IPS-20b (cell line): Measurements from ENCODE around the gene PRPF38A.

Source experiments
- H3K27ac ChIP-seq: one replicate; pipeline ENCODE4 v1.5.1; 2013; ENCODE audit warnings: low read length
- H3K27me3 ChIP-seq: 2 replicates; pipeline ENCODE4 v1.6.1; 2013; ENCODE audit warnings: mild to moderate bottlenecking, low read length, inconsistent platforms; ENCODE audit not compliant: insufficient read depth
- H3K36me3 ChIP-seq: 2 replicates; pipeline ENCODE4 v1.6.1; 2013; ENCODE audit warnings: low read depth, mild to moderate bottlenecking, inconsistent platforms, low read length, moderate library complexity; ENCODE audit not compliant: insufficient read depth
- H3K4me1 ChIP-seq: 2 replicates; pipeline ENCODE4 v1.6.1; 2013; ENCODE audit warnings: mild to moderate bottlenecking, control low read depth, inconsistent platforms, low read length, moderate library complexity; ENCODE audit not compliant: insufficient read depth
- H3K4me3 ChIP-seq: 2 replicates; pipeline ENCODE4 v1.5.1; 2013; ENCODE audit warnings: mild to moderate bottlenecking, low read length, inconsistent platforms
- H3K9ac ChIP-seq: 2 replicates; pipeline ENCODE4 v1.6.1; 2013; ENCODE audit warnings: low read depth, mild to moderate bottlenecking, inconsistent platforms, low read length, moderate library complexity
- H3K9me3 ChIP-seq: 2 replicates; pipeline ENCODE4 v1.6.1; 2013; ENCODE audit warnings: mild to moderate bottlenecking, low read depth, low read length, inconsistent platforms; ENCODE audit not compliant: insufficient read depth

PRPF38A gene

DNA sequence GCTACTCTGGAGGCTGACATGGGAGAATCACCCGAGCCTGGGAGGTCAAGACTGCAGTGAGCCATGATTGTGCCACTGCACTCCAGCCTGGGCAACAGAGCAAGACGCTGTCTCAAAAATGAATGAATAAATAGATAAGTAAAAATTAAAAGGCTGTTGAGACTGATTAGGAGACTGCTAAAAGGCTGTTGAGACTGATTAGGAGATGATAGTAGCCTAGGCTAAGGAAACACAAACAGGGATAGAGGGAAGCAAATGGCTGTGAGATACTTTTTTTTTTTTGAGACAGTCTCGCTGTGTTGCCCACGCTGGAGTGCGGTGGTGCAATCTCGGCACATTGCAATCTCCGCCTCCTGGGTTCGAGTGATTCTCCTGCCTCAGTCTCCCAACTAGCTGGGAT is 28.4 kb downstream of the PRPF38A start:
- Histone ChIP-seq H3K27ac (no peak overlapping the region), H3K27me3 (no peaks in the 10 kb centered on the region), H3K9me3 (no peaks in the 10 kb centered on the region), H3K9ac (no peak overlapping the region), H3K4me3 (no peak overlapping the region), H3K4me1 (peaks cover 12% of the 10 kb centered on the region), H3K36me3 (peaks cover 73% of the 10 kb centered on the region)

GRCh38 chr1:52435211-52435610 is 30.8 kb downstream of the PRPF38A start:
- Histone ChIP-seq H3K4me1 (peaks cover 12% of the 10 kb centered on the region), H3K4me3 (no peak overlapping the region), H3K27me3 (no peaks in the 10 kb centered on the region), H3K9me3 (no peaks in the 10 kb centered on the region), H3K27ac (no peak overlapping the region), H3K36me3 (peaks cover 83% of the 10 kb centered on the region), H3K9ac (no peak overlapping the region)

DNA sequence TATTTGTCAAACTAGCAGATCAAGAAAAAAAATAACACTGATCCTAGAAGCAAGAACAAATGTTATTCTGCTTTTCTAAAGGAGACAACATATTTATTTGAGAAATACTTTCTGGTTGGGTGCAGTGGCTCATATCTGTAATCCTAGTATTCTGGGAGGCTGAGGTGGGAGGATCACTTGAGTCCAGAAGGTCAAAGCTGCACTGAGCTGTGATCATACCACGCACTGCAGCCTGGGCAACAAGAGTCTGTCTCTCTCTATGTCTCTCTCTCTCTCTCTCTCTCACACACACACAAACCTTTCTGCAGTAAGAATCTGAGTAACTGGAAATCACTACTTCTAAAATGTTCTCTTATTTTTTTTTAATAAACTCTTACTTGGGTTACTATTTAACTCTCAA is 31.2 kb downstream of the PRPF38A start:
- Histone ChIP-seq H3K4me1 (peaks cover 12% of the 10 kb centered on the region), H3K36me3 (peaks cover 83% of the 10 kb centered on the region), H3K4me3 (no peak overlapping the region), H3K27ac (no peak overlapping the region), H3K27me3 (no peaks in the 10 kb centered on the region), H3K9me3 (no peaks in the 10 kb centered on the region), H3K9ac (no peak overlapping the region)

GRCh38 chr1:52436817-52437216 is 32.4 kb downstream of the PRPF38A start:
- H3K27ac ChIP-seq: no peak overlapping the region
- H3K27me3 ChIP-seq: no peaks in the 10 kb centered on the region
- peaks cover 81% of the 10 kb centered on the region for H3K36me3 ChIP-seq
- H3K4me3 ChIP-seq: no peak overlapping the region
- H3K4me1 ChIP-seq: peaks cover 12% of the 10 kb centered on the region
- no peaks in the 10 kb centered on the region for H3K9me3 ChIP-seq
- no peak overlapping the region for H3K9ac ChIP-seq

DNA sequence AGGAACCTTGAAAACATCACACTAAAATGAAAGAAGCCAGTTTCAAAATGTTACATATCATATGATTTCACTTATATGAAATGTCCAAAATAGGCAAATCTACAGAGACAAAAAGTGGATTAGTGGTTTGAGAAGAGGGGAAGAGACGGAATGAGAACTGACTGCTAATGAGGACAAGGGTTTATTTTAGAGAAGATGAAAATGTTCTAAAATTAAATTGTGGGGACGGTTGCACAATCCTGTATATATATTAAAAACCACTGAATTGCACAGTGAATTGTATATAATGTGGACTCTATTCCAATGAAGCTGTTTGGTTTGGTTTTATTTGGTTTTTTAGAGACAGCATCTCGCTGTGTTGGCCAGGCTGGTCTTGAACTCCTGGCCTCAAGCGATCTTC is 35.6 kb downstream of the PRPF38A start:
- Histone ChIP-seq H3K36me3 (peaks cover 68% of the 10 kb centered on the region), H3K9ac (no peak overlapping the region), H3K9me3 (no peaks in the 10 kb centered on the region), H3K27ac (no peak overlapping the region), H3K27me3 (no peaks in the 10 kb centered on the region), H3K4me3 (no peak overlapping the region), H3K4me1 (peaks cover 12% of the 10 kb centered on the region)

DNA sequence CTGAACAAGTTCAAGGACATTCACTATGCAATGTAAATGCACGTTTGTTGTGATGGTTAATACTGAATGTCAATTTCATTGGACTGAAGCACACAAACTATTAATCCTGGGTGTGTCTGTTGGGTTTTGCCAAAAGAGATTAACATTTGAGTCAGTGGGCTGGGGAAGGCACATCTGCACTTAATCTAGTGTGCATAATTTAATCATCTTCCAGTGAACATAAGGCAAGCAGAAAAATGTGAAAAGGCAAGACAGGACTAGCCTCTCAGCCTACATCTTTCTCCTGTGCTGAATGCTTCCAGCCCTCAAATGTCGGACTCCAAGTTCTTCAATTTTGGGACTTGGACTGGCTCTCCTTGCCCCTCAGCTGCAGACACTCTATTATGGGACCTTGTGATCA is 40.1 kb downstream of the PRPF38A start:
- no peaks in the 10 kb centered on the region for H3K4me1 ChIP-seq
- H3K4me3 ChIP-seq: no peak overlapping the region
- H3K9me3 ChIP-seq: no peaks in the 10 kb centered on the region
- H3K9ac ChIP-seq: no peak overlapping the region
- H3K27ac ChIP-seq: no peak overlapping the region
- no peaks in the 10 kb centered on the region for H3K27me3 ChIP-seq
- peaks cover 53% of the 10 kb centered on the region for H3K36me3 ChIP-seq

GRCh38 chr1:52454127-52454526 is 49.7 kb downstream of the PRPF38A start:
- Histone ChIP-seq H3K9me3 (no peaks in the 10 kb centered on the region), H3K36me3 (peaks cover 19% of the 10 kb centered on the region), H3K9ac (peak overlapping the region; percentile 56; the same call in 1 of the 2 replicates), H3K4me1 (peaks cover 12% of the 10 kb centered on the region), H3K4me3 (peak overlapping the region; percentile 23; the same call in 1 of the 2 replicates), H3K27ac (peak overlapping the region; percentile 48), H3K27me3 (no peaks in the 10 kb centered on the region)

DNA sequence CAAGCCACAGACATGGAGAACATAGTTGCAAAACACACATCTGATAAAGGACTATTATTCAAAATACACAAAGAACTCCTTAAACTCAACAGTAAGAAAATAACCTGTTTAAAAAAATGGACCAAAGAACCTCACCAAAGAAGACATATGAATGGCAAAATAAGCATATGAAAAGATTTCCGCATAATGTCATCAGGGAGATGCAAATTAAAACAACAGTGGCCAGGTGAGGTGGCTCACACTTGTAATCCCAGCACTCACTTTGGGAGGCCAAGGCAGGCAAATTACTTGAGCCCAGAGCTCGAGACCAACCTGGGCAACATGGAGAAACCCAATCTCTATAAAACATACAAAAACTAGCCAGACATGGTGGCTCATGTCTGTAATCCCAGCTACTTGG is 50.4 kb downstream of the PRPF38A start:
- Histone ChIP-seq H3K4me3 (peak overlapping the region; percentile 23; the same call in 1 of the 2 replicates), H3K9ac (peak overlapping the region; percentile 56; the same call in 1 of the 2 replicates), H3K9me3 (no peaks in the 10 kb centered on the region), H3K4me1 (peaks cover 12% of the 10 kb centered on the region), H3K36me3 (peaks cover 19% of the 10 kb centered on the region), H3K27me3 (no peaks in the 10 kb centered on the region), H3K27ac (peak overlapping the region; percentile 48)

DNA sequence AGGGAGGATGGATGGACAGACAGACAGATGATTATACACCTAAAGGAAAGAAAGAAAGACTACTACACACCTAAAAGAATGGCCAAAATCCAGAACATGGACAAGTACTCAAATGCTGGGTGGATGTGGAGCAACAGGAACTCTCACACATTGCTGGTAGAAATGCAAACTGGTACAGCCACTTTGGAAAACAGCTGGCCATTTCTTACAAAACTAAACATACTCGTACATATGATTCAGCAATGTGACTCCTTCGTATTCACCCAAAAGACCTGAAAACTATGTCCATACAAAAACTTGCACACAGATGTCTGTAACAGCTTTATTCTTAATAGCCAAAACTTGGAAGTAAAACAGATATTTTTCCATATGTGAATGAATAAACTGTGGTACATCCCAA is 51.3 kb downstream of the PRPF38A start:
- Histone ChIP-seq H3K36me3 (peaks cover 19% of the 10 kb centered on the region), H3K9me3 (no peaks in the 10 kb centered on the region), H3K9ac (no peak overlapping the region), H3K4me3 (no peak overlapping the region), H3K4me1 (peaks cover 12% of the 10 kb centered on the region), H3K27ac (no peak overlapping the region), H3K27me3 (no peaks in the 10 kb centered on the region)

GRCh38 chr1:52460694-52461093 is 56.3 kb downstream of the PRPF38A start:
- peaks cover 16% of the 10 kb centered on the region; the same call in 1 of the 2 replicates for H3K4me1 ChIP-seq
- H3K9ac ChIP-seq: no peak overlapping the region
- no peak overlapping the region for H3K27ac ChIP-seq
- H3K4me3 ChIP-seq: no peak overlapping the region
- no peaks in the 10 kb centered on the region for H3K9me3 ChIP-seq
- no peaks in the 10 kb centered on the region for H3K27me3 ChIP-seq
- H3K36me3 ChIP-seq: peaks cover 12% of the 10 kb centered on the region

GRCh38 chr1:52461821-52462220 is 57.4 kb downstream of the PRPF38A start:
- peak overlapping the region; percentile 38; the same call in 1 of the 2 replicates for H3K4me3 ChIP-seq
- H3K9me3 ChIP-seq: no peaks in the 10 kb centered on the region
- peaks cover 7% of the 10 kb centered on the region for H3K36me3 ChIP-seq
- H3K9ac ChIP-seq: peak overlapping the region; percentile 38; the same call in 1 of the 2 replicates
- H3K27ac ChIP-seq: no peak overlapping the region
- H3K4me1 ChIP-seq: peaks cover 16% of the 10 kb centered on the region; the same call in 1 of the 2 replicates
- no peaks in the 10 kb centered on the region for H3K27me3 ChIP-seq

DNA sequence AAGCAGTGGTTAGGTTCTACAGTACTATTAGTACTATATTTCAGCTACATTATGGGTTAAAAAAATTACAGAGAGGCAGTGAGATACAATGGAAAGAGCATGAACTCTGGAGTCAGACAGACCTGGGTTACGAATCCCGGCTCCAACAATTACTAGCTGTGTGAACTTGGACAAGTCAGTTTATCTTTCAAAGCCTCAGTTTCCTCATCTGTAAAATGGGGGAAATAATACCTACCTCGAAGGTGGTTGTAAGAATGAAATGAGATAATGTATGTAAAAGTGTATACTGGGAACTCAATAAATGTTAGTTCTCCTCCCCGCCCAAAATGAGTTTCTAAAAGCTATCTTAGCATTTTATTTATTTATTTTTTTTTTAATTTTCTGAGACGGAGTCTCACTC is 59.5 kb downstream of the PRPF38A start:
- H3K9me3 ChIP-seq: no peaks in the 10 kb centered on the region
- H3K4me3 ChIP-seq: no peak overlapping the region
- no peak overlapping the region for H3K27ac ChIP-seq
- no peaks in the 10 kb centered on the region; the same call in 1 of the 2 replicates for H3K36me3 ChIP-seq
- H3K4me1 ChIP-seq: peaks cover 16% of the 10 kb centered on the region; the same call in 1 of the 2 replicates
- no peaks in the 10 kb centered on the region for H3K27me3 ChIP-seq
- no peak overlapping the region for H3K9ac ChIP-seq
